ENCODE measurements around the gene DHRS7C.
"Not testable (repeated sequence)": the region's sequence is repeated elsewhere in the genome, so short reads cannot be mapped to it uniquely, and the experiment has no call there.

Gene DHRS7C

GRCh38 chr17:9810100-9810949, 18.9 kb upstream of the DHRS7C start:
- no peak for DNase-seq

- DNase-seq, result no peak
Measured at GRCh38 chr17:9809409-9809808, 18.0 kb upstream of the DHRS7C start.

GRCh38 chr17:9806699-9807098, 15.3 kb upstream of the DHRS7C start:
- no peak for DNase-seq

- DNase-seq, result no peak
Measured at GRCh38 chr17:9805769-9806168, 14.4 kb upstream of the DHRS7C start.

- DNase-seq, result no peak
Measured at GRCh38 chr17:9802697-9803096, 11.3 kb upstream of the DHRS7C start.

GRCh38 chr17:9802294-9802693, 10.9 kb upstream of the DHRS7C start:
- no peak for DNase-seq

GRCh38 chr17:9801505-9801904, 10.1 kb upstream of the DHRS7C start:
- no peak for DNase-seq

GRCh38 chr17:9798724-9799123, 7.3 kb upstream of the DHRS7C start:
- no peak for DNase-seq

- no peak for DNase-seq
Measured at GRCh38 chr17:9798008-9798407, 6.6 kb upstream of the DHRS7C start.

GRCh38 chr17:9792181-9792840, 919 bp upstream of the DHRS7C start:
- DNase-seq, result no peak

- DNase-seq, result no peak
Measured at GRCh38 chr17:9790316-9790715, 1.1 kb downstream of the DHRS7C start.

- no peak for DNase-seq
Measured at GRCh38 chr17:9788601-9789000, 2.8 kb downstream of the DHRS7C start.

- DNase-seq, result no peak
Measured at GRCh38 chr17:9784544-9784943, 6.8 kb downstream of the DHRS7C start.

- not testable (repeated sequence) for DNase-seq
Measured at GRCh38 chr17:9783465-9783864, 7.9 kb downstream of the DHRS7C start.

- no peak for DNase-seq
Measured at GRCh38 chr17:9783050-9783449, 8.3 kb downstream of the DHRS7C start.

- DNase-seq, result no peak
Measured at GRCh38 chr17:9780552-9780951, 10.8 kb downstream of the DHRS7C start.

GRCh38 chr17:9776911-9777310, 14.5 kb downstream of the DHRS7C start:
- DNase-seq, result no peak

GRCh38 chr17:9772658-9773057, 18.7 kb downstream of the DHRS7C start:
- DNase-seq, result no peak

GRCh38 chr17:9771465-9771864, 19.9 kb downstream of the DHRS7C start:
- no peak for DNase-seq

GRCh38 chr17:9769036-9769695, 22.2 kb downstream of the DHRS7C start:
- DNase-seq, result no peak

- DNase-seq, result no peak
Measured at GRCh38 chr17:9768381-9768934, 22.9 kb downstream of the DHRS7C start.

- DNase-seq, result no peak
Measured at GRCh38 chr17:9767432-9767991, 23.9 kb downstream of the DHRS7C start.

GRCh38 chr17:9766970-9767369, 24.4 kb downstream of the DHRS7C start:
- DNase-seq, result no peak
